NCI-H1694 treated with DMSO at 0.1 percent for 48 hours (cell line): ENCODE measurements around the gene KRTAP5-11.
"Not testable (repeated sequence)": the region's sequence is repeated elsewhere in the genome, so short reads cannot be mapped to it uniquely, and the experiment has no call there.

Experiments used
- DNase-seq: peaks from one replicate; lab custom pipeline; 2025; lab: John Stamatoyannopoulos, UW

The KRTAP5-11 gene

GRCh38 chr11:71582309-71582895 lies at the start of gene KRTAP5-11:
TSS of gene KRTAP5-11 (minus strand) at chr11:71582875. CDS start at chr11:71582837, 38 bp downstream.
- DNase-seq: no peak

GRCh38 chr11:71631551-71631950 lies 48.9 kb upstream of the KRTAP5-11 start:
- DNase-seq: not testable (repeated sequence)

- DNase-seq: not testable (repeated sequence)
These were observed 47.4 kb upstream of the KRTAP5-11 start for GRCh38 chr11:71630071-71630470.

- not testable (repeated sequence) for DNase-seq
These were observed 46.3 kb upstream of the KRTAP5-11 start for GRCh38 chr11:71628943-71629342.

- DNase-seq: not testable (repeated sequence)
These were observed 40.6 kb upstream of the KRTAP5-11 start for GRCh38 chr11:71623226-71623625.

GRCh38 chr11:71622561-71622960 lies 39.9 kb upstream of the KRTAP5-11 start:
- not testable (repeated sequence) for DNase-seq

- not testable (repeated sequence) for DNase-seq
These were observed 32.3 kb upstream of the KRTAP5-11 start for GRCh38 chr11:71615003-71615402.

- not testable (repeated sequence) for DNase-seq
These were observed 31.8 kb upstream of the KRTAP5-11 start for GRCh38 chr11:71614366-71614917.

- DNase-seq: not testable (repeated sequence)
These were observed 31.3 kb upstream of the KRTAP5-11 start for GRCh38 chr11:71613931-71614330.

- not testable (repeated sequence) for DNase-seq
These were observed 28.7 kb upstream of the KRTAP5-11 start for GRCh38 chr11:71611218-71611910.

GRCh38 chr11:71608272-71608671 lies 25.6 kb upstream of the KRTAP5-11 start:
- not testable (repeated sequence) for DNase-seq

GRCh38 chr11:71607520-71608216 lies 25.0 kb upstream of the KRTAP5-11 start:
- not testable (repeated sequence) for DNase-seq

GRCh38 chr11:71606853-71607519 lies 24.3 kb upstream of the KRTAP5-11 start:
- not testable (repeated sequence) for DNase-seq

- not testable (repeated sequence) for DNase-seq
These were observed 22.3 kb upstream of the KRTAP5-11 start for GRCh38 chr11:71604798-71605488.

- not testable (repeated sequence) for DNase-seq
These were observed 20.5 kb upstream of the KRTAP5-11 start for GRCh38 chr11:71603221-71603620.

GRCh38 chr11:71589546-71589920 lies 6.9 kb upstream of the KRTAP5-11 start:
- DNase-seq: not testable (repeated sequence)

GRCh38 chr11:71588822-71589545 lies 6.3 kb upstream of the KRTAP5-11 start:
- not testable (repeated sequence) for DNase-seq

GRCh38 chr11:71588314-71588713 lies 5.6 kb upstream of the KRTAP5-11 start:
- not testable (repeated sequence) for DNase-seq

GRCh38 chr11:71585673-71586072 lies 3.0 kb upstream of the KRTAP5-11 start:
- DNase-seq: not testable (repeated sequence)

- not testable (repeated sequence) for DNase-seq
These were observed 294 bp upstream of the KRTAP5-11 start for GRCh38 chr11:71582969-71583368.

- no peak for DNase-seq
These were observed 849 bp downstream of the KRTAP5-11 start for GRCh38 chr11:71581826-71582225.
